Measurements from ENCODE around the gene KIF13A.

KIF13A gene

DNA sequence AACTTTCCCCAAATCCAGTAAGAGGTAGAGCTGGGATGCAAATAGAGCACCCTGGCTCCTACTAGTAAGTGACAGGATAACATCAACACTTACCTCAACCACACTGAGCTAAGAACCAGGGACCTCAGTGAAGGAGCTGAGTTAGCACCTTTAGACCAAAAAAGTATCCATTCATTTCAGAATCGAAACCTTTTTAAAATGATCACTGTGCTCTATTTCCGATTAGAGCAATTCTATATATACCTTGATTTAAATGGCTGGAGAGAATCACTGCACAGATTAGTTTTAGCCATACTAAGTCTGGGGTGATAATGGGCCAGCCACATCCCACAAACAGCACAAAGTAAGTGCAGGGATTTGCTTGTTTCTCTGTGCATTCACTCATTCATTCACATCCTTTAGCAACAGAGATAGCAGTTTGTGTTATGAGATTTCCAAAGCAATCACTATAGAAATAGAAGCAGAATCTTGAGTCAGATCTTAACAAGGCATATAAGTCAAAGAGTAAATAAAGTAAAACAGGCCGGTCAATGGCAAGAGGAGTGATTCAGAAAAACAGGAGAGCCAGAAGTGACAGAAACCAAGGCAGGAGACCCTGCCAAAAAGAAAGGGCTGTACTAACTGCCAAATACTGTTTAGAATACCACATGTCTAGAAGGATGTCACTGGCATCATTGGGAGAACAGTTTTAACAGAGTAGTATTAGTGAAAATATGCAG, 136.3 kb downstream of the KIF13A start:
- Histone ChIP-seq H3K79me2 (ENCODE audit: low read length) (no peaks in the 10 kb centered on the region), H3K4me2 (ENCODE audit: low read depth, low read length) (peak overlapping the region; percentile 64), H3K27me3 (replicated peaks; ENCODE audit: insufficient read depth, low read length) (no peaks in the 10 kb centered on the region), H2AFZ (ENCODE audit: low read length) (no peak overlapping the region), H3K27ac (ENCODE audit: low read length) (0 out of 2 replicates have a peak overlapping the region, but pooled peaks have one; percentile 4), H4K20me1 (ENCODE audit: insufficient read depth, low read length) (no peaks in the 10 kb centered on the region), H3K36me3 (replicated peaks; ENCODE audit: insufficient read depth, low read length) (no peaks in the 10 kb centered on the region), H3K4me1 (ENCODE audit: low read length) (peaks cover 21% of the 10 kb centered on the region), H3K9me2 (replicated peaks; ENCODE audit: insufficient read depth, low read length) (no peaks in the 10 kb centered on the region), H3K9ac (ENCODE audit: low read length) (no peak overlapping the region), H3F3A (ENCODE audit: insufficient read depth, low read length) (no peaks in the 10 kb centered on the region; the same call in 1 of the 2 replicates), H3K9me3 (replicated peaks; ENCODE audit: insufficient read depth, low read length) (no peaks in the 10 kb centered on the region), H3K4me3 (ENCODE audit: low read length) (no peak overlapping the region)
- TF ChIP-seq CTCF (IDR thresholded peaks at IDR 0.05; ENCODE audit: low read length) (no peak), EZH2phosphoT487 (IDR thresholded peaks at IDR 0.05; ENCODE audit: low read length) (no peak), EZH2 (optimal IDR thresholded peaks at IDR 0.05; ENCODE audit: low read depth, low read length) (no peak)
- DNase-seq: peak; percentile 66

GRCh38 chr6:17850281-17850680, 137.2 kb downstream of the KIF13A start:
- peaks cover 21% of the 10 kb centered on the region for H3K4me1 ChIP-seq (ENCODE audit: low read length)

DNA sequence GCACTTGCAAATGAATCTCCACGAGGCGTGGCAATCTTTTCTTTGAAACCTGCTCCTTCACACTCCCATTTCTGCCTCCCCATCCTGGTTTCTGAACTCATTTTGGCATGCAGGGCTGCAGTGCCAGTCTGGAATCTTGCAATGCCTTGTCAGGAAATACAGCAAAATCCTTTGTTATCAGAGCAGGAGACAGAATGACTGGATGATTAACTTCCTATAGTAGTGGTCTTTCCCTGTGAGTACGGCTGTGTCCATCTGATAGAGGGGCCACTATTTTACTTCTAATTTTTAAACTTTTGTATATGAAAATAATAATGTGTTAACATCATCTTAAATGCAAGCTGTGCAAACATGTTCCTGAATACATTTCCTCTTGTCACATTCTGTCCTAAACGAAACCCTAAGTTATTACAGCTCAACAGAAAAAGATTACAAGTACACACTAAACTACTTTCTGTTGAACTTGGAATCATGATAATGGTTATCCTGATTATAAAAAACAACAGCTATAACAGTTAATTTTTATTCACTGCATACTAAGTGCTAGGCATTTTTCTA, 140.2 kb downstream of the KIF13A start:
- no peaks in the 10 kb centered on the region for H3K79me2 ChIP-seq (ENCODE audit: low read length)
- H3K9me2 ChIP-seq (replicated peaks; ENCODE audit: insufficient read depth, low read length): no peaks in the 10 kb centered on the region
- H3K4me3 ChIP-seq (ENCODE audit: low read length): no peak overlapping the region
- no peaks in the 10 kb centered on the region for H3K9me3 ChIP-seq (replicated peaks; ENCODE audit: insufficient read depth, low read length)
- H3K36me3 ChIP-seq (replicated peaks; ENCODE audit: insufficient read depth, low read length): no peaks in the 10 kb centered on the region
- no peak for DNase-seq
- H3F3A ChIP-seq (ENCODE audit: insufficient read depth, low read length): no peaks in the 10 kb centered on the region; the same call in 1 of the 2 replicates
- no peak overlapping the region for H3K4me2 ChIP-seq (ENCODE audit: low read depth, low read length)
- TF ChIP-seq EZH2phosphoT487 (IDR thresholded peaks at IDR 0.05; ENCODE audit: low read length) (no peak), EZH2 (optimal IDR thresholded peaks at IDR 0.05; ENCODE audit: low read depth, low read length) (no peak), CTCF (IDR thresholded peaks at IDR 0.05; ENCODE audit: low read length) (no peak)
- H3K9ac ChIP-seq (ENCODE audit: low read length): no peak overlapping the region
- no peaks in the 10 kb centered on the region for H3K27me3 ChIP-seq (replicated peaks; ENCODE audit: insufficient read depth, low read length)
- no peak overlapping the region for H3K27ac ChIP-seq (ENCODE audit: low read length)
- H3K4me1 ChIP-seq (ENCODE audit: low read length): peaks cover 18% of the 10 kb centered on the region
- H4K20me1 ChIP-seq (ENCODE audit: insufficient read depth, low read length): no peaks in the 10 kb centered on the region
- no peak overlapping the region for H2AFZ ChIP-seq (ENCODE audit: low read length)

More at GRCh38 chr6:17850281-17850680, 137.2 kb downstream of the KIF13A start:
- Histone ChIP-seq H3K36me3 (replicated peaks; ENCODE audit: insufficient read depth, low read length) (no peaks in the 10 kb centered on the region), H3F3A (ENCODE audit: insufficient read depth, low read length) (no peaks in the 10 kb centered on the region; the same call in 1 of the 2 replicates), H2AFZ (ENCODE audit: low read length) (no peak overlapping the region), H3K4me2 (ENCODE audit: low read depth, low read length) (no peak overlapping the region), H3K27me3 (replicated peaks; ENCODE audit: insufficient read depth, low read length) (no peaks in the 10 kb centered on the region), H3K4me3 (ENCODE audit: low read length) (no peak overlapping the region), H3K79me2 (ENCODE audit: low read length) (no peaks in the 10 kb centered on the region), H3K9ac (ENCODE audit: low read length) (no peak overlapping the region), H3K9me3 (replicated peaks; ENCODE audit: insufficient read depth, low read length) (no peaks in the 10 kb centered on the region), H3K9me2 (replicated peaks; ENCODE audit: insufficient read depth, low read length) (no peaks in the 10 kb centered on the region), H4K20me1 (ENCODE audit: insufficient read depth, low read length) (no peaks in the 10 kb centered on the region), H3K27ac (ENCODE audit: low read length) (no peak overlapping the region)
- no peak for DNase-seq
- TF ChIP-seq CTCF (IDR thresholded peaks at IDR 0.05; ENCODE audit: low read length): no peak
- TF ChIP-seq EZH2 (optimal IDR thresholded peaks at IDR 0.05; ENCODE audit: low read depth, low read length): no peak
- no peak for TF ChIP-seq EZH2phosphoT487 (IDR thresholded peaks at IDR 0.05; ENCODE audit: low read length)

Data from MM.1S (cell line).